Measurements from ENCODE around the gene PCDH7.

Gene PCDH7

GRCh38 chr4:30776921-30777415 is 56.8 kb downstream of the PCDH7 start:
- no peak for DNase-seq (ENCODE audit: low read depth in 2 of 2, low spot score in 1 of 2)

Data from stimulated activated CD8-positive, alpha-beta memory T cell treated with anti-CD3 and anti-CD28 coated beads, Interleukin-4, amount 100 ng/mL, for 4 hours (primary cell).